Lung microvascular endothelial cell (primary cell): ENCODE results near the gene SSNA1. TPM values are rescaled to one million over a fixed set of nuclear protein-coding genes. Genes with fewer than 3 reads are reported as not detected.
A peak's percentile ranks its signal among the peaks of the same experiment; 100 is the strongest.
"Not testable (repeated sequence)": the region's sequence is repeated elsewhere in the genome, so short reads cannot be mapped to it uniquely, and the experiment has no call there.

Source experiments
- DNase-seq, 2 donors: peaks; one replicate each; pipeline versions ENCODE4 v3.0.0 to v3.0.0-alpha.2; 2010; ENCODE audit warnings: low read depth in 2 of 2
- total RNA-seq: library from RNA; depleted of rRNA; stranded (reverse); fragments of >200 nt; gene quantifications from 2 replicates; pipeline ENCODE4 v1.2.1, GENCODE V29; 2014

Gene SSNA1
- total RNA-seq, 1 donor from 2014 or later, result 97.4 TPM

GRCh38 chr9:137230705-137231371, 42.4 kb downstream of the SSNA1 start, which contains the start of gene SLC34A3:
TSS of gene SLC34A3 (plus strand) at chr9:137230901. CDS start at chr9:137231703, 802 bp downstream.
- DNase-seq, result no peak

- no peak for DNase-seq
Measured at GRCh38 chr9:137231372-137232039, 43.0 kb downstream of the SSNA1 start.

GRCh38 chr9:137232101-137232500, 43.6 kb downstream of the SSNA1 start:
- DNase-seq, result no peak

GRCh38 chr9:137232510-137232909, 44.0 kb downstream of the SSNA1 start:
- DNase-seq, result no peak

GRCh38 chr9:137233143-137233980, 44.9 kb downstream of the SSNA1 start:
- no peak for DNase-seq

GRCh38 chr9:137234055-137234697, 45.7 kb downstream of the SSNA1 start:
- no peak for DNase-seq

- DNase-seq, result no peak
Measured at GRCh38 chr9:137234758-137235423, 46.4 kb downstream of the SSNA1 start.

- no peak for DNase-seq
Measured at GRCh38 chr9:137235424-137236237, 47.2 kb downstream of the SSNA1 start.

- DNase-seq, result peak; percentile 79 to 89
Measured at GRCh38 chr9:137236238-137236935, 47.9 kb downstream of the SSNA1 start.

GRCh38 chr9:137236936-137237421, 48.5 kb downstream of the SSNA1 start:
- no peak for DNase-seq

GRCh38 chr9:137237759-137238726, 49.6 kb downstream of the SSNA1 start:
- DNase-seq, result no peak

- not testable (repeated sequence) for DNase-seq
Measured at GRCh38 chr9:137239541-137240200, 51.2 kb downstream of the SSNA1 start.

Other genes with a start within 250 kb of the SSNA1 start
- 115 and 192 TPM in 2 replicates for gene FBXW5, start 243.9 kb upstream of the SSNA1 start, total RNA-seq
- gene C8G, start 243.4 kb upstream of the SSNA1 start, total RNA-seq, result 0.60 and 0.65 TPM in 2 replicates
- gene LCN12, start 236.4 kb upstream of the SSNA1 start, total RNA-seq, result not detected in 2 replicates
- gene PTGDS, start 211.2 kb upstream of the SSNA1 start, total RNA-seq, result 0.22 and 0.79 TPM in 2 replicates
- not detected in 2 replicates for gene LCNL1, start 205.7 kb upstream of the SSNA1 start, total RNA-seq
- 8.9 and 9.7 TPM in 2 replicates for gene PAXX, start 196.3 kb upstream of the SSNA1 start, total RNA-seq
- 0.22 TPM in 1 of 2 replicates, not detected in the other for gene CLIC3, start 192.1 kb upstream of the SSNA1 start, total RNA-seq
- gene ABCA2, start 160.4 kb upstream of the SSNA1 start, total RNA-seq, result 4.0 and 5.0 TPM in 2 replicates
- not detected in 2 replicates for gene FUT7, start 156.6 kb upstream of the SSNA1 start, total RNA-seq
- 6.2 and 10.5 TPM in 2 replicates for gene NPDC1, start 142.5 kb upstream of the SSNA1 start, total RNA-seq
- not detected in 2 replicates for gene ENTPD2, start 134.6 kb upstream of the SSNA1 start, total RNA-seq
- gene SAPCD2, start 118.1 kb upstream of the SSNA1 start, total RNA-seq, result 1.4 and 5.9 TPM in 2 replicates
- gene UAP1L1, start 111.2 kb upstream of the SSNA1 start, total RNA-seq, result 13.1 and 16.9 TPM in 2 replicates
- gene MAN1B1, start 101.7 kb upstream of the SSNA1 start, total RNA-seq, result 38.3 and 43.4 TPM in 2 replicates
- 63.2 and 117 TPM in 2 replicates for gene DPP7, start 73.9 kb upstream of the SSNA1 start, total RNA-seq
- under 0.01 and 0.22 TPM in 2 replicates for gene GRIN1, start 49.5 kb upstream of the SSNA1 start, total RNA-seq
- not detected in 2 replicates for gene LRRC26, start 18.6 kb upstream of the SSNA1 start, total RNA-seq
- not detected in 2 replicates for gene TMEM210, start 16.6 kb upstream of the SSNA1 start, total RNA-seq
- 13.7 and 16.9 TPM in 2 replicates for gene ANAPC2, start 116 bp upstream of the SSNA1 start, total RNA-seq
- 2.6 TPM in 2 replicates for gene TPRN, start 12.1 kb downstream of the SSNA1 start, total RNA-seq
- 19.6 and 26.0 TPM in 2 replicates for gene TMEM203, start 17.0 kb downstream of the SSNA1 start, total RNA-seq
- 2.2 and 2.4 TPM in 2 replicates for gene NDOR1, start 17.0 kb downstream of the SSNA1 start, total RNA-seq
- 0.22 TPM in 1 of 2 replicates, not detected in the other for gene RNF208, start 33.6 kb downstream of the SSNA1 start, total RNA-seq
- gene CYSRT1, start 36.5 kb downstream of the SSNA1 start, total RNA-seq, result under 0.01 and 0.20 TPM in 2 replicates
- under 0.01 TPM in 1 of 2 replicates, not detected in the other for gene RNF224, start 38.8 kb downstream of the SSNA1 start, total RNA-seq
- not detected in 2 replicates for gene SLC34A3, start 42.2 kb downstream of the SSNA1 start, total RNA-seq
- gene TUBB4B, start 52.6 kb downstream of the SSNA1 start, total RNA-seq, result 103 and 110 TPM in 2 replicates
- gene STPG3, start 62.6 kb downstream of the SSNA1 start, total RNA-seq, result not detected in 2 replicates
- gene NELFB, start 66.7 kb downstream of the SSNA1 start, total RNA-seq, result 42.9 and 43.7 TPM in 2 replicates
- gene TOR4A, start 89.0 kb downstream of the SSNA1 start, total RNA-seq, result 21.4 and 21.8 TPM in 2 replicates
- 18.7 and 28.3 TPM in 2 replicates for gene NRARP, start 113.6 kb downstream of the SSNA1 start, total RNA-seq
- gene EXD3, start 234.5 kb downstream of the SSNA1 start, total RNA-seq, result 7.8 and 18.7 TPM in 2 replicates
- gene NOXA1, start 234.7 kb downstream of the SSNA1 start, total RNA-seq, result 0.87 and 2.0 TPM in 2 replicates